SH-SY5Y (cell line): ENCODE results near the gene TMUB2.

ENCODE experiments used
- GATA2 ChIP-seq: IDR thresholded peaks from 2 replicates; pipeline ENCODE4 v1.6.1; 2011; ENCODE audit warnings: mild to moderate bottlenecking, low read depth, low read length
- GATA3 ChIP-seq: IDR thresholded peaks from 2 replicates; pipeline ENCODE4 v1.6.1; 2011; ENCODE audit warnings: low read depth, mild to moderate bottlenecking, low read length, moderate library complexity

DNA sequence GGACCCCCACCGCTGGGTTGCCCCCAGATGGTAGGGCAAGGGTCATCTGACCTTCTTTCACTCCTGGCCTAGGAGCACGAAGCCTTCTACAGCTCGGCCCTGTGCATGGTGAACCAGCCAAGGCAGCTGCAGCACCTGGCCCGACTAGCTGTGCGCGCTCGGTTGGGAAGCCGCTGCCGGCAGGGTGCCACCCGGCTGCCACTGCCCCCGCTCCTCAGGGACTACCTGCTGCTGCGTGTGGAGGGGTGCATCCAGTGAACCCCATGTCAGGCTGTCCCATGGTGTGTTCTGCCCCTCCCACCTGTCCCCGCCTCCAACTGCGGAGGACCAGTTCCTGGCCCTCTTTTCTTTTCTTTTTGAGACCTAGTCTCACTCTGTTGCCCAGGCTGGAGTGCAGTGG is 8.6 kb upstream of the TMUB2 start:
- TF ChIP-seq GATA2 (no peak), GATA3 (no peak)
